CD4-positive, alpha-beta T cell treated with Interleukin-4 for 4 hours (primary cell): ENCODE measurements around the gene PARVA.

Experiments used
- DNase-seq: peaks from one replicate; pipeline ENCODE4 v3.0.0-alpha.2; 2020

Gene PARVA

DNA sequence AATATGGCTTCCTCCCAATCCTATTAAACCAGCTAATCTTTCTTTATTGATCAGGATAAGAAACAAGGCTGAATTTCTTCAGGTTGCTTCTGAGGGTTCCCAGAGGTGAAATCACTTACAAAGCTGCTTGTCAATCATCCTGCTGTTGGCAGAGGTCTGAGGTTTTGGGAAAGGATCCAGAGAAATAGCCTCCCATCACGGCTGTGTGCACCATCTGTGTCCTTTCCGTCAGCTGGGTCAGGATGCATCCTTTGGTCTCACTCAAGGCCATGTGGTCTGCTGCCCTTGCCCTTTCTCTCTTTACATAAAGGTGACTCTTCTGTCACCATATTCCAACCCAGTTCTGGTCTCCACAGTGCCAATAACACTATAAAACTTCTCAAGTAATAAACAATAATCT is 183.5 kb downstream of the PARVA start:
- DNase-seq: no peak

DNA sequence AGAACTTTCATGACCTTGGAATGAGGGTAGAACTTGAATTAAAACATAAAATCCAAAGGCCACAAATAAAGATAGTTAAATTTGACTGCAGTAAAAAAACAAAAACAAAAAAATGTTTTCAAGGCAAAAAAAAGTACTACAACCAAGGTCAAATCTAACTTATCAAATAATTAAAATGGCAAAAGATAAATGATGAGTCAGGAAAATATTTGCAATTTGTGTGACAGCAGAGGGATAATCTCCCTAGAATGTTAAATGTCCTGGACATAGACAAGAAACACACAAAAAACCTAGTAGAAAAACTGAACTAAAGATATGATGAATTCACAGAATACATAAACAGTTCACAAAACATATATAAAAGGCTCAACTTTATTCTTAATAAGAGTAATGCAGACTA is 186.6 kb downstream of the PARVA start:
- no peak for DNase-seq

DNA sequence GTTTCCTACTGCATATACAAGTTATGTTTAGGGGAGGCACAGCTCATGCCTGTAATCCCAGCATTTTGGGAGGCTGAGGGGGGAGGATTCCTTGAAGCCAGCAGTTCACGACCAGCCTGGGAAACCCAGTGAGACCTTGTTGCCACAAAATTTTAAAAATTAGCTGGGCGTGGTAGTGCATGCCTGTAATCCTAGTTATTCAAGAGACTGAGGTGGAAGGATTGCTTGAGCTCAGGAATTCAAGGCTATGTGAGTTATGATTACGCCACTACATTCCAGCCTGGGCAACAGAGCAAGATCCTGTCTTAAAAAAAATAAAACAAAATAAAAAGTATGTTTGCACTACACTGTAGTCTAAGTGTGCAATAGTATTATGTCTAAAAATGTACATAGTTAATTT is 188.0 kb downstream of the PARVA start:
- DNase-seq: no peak

- no peak for DNase-seq
Measured at GRCh38 chr11:12567746-12568460, 190.5 kb downstream of the PARVA start.

- no peak for DNase-seq
Measured at GRCh38 chr11:12569499-12570425, 192.4 kb downstream of the PARVA start.

- no peak for DNase-seq
Measured at GRCh38 chr11:12573707-12574485, 196.5 kb downstream of the PARVA start.

GRCh38 chr11:12577725-12578644 is 200.6 kb downstream of the PARVA start:
- no peak for DNase-seq

DNA sequence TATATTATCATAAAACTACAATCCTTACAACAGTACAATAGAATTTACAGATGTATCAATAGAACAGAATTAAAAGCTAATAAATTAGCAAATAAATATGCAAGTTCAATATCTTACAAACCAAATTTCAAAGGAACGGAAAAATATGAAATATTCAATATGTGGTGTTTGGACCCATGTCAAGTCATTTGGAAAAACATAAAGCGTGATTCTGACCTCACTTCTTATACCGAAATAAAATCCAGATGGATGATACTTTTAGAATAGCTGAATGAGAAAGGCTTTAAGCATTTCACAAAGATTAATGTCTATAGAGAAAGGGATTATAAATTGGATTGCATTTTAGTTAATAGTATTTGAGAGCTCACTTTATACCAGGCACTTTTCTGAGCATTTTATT is 204.0 kb downstream of the PARVA start:
- no peak for DNase-seq

GRCh38 chr11:12581923-12582322 is 204.6 kb downstream of the PARVA start:
- DNase-seq: no peak
